Thoracic aorta (tissue), 2 donors: ENCODE measurements around the gene ISL1. TPM values are rescaled to one million over a fixed set of nuclear protein-coding genes. Genes with fewer than 3 reads are reported as not detected.

Source experiments
- ATAC-seq: fragments of 150-250 bp; one replicate; pipeline ENCODE4 v1.8.0; 2017; ENCODE audit warnings: low read depth; ENCODE audit not compliant: insufficient number of reproducible peaks, low FRiP score
- DNase-seq: peaks from one replicate; pipeline ENCODE4 v3.0.0-alpha.2; 2020; ENCODE audit warnings: low spot score
- H3K27ac ChIP-seq, 2 donors: fragments of 200-600 bp; sonication (generic); 1 replicate in 1 of 2; 2 replicates in 1 of 2; pipeline ENCODE4 v1.5.1; 2016; ENCODE audit warnings: mild to moderate bottlenecking in 2 of 2, moderate library complexity in 2 of 2
- H3K27me3 ChIP-seq: fragments of 200-600 bp; sonication (generic); replicated peaks from 2 replicates; pipeline ENCODE4 v1.6.0; 2016; ENCODE audit warnings: mild to moderate bottlenecking; ENCODE audit not compliant: insufficient read depth
- H3K36me3 ChIP-seq: fragments of 200-600 bp; sonication (generic); one replicate; pipeline ENCODE4 v1.5.1; 2016
- H3K4me1 ChIP-seq, 2 donors: fragments of 200-600 bp; sonication (generic); 1 replicate in 1 of 2; 2 replicates in 1 of 2; pipeline versions ENCODE4 v1.5.1 to v1.6.0; 2016; ENCODE audit warnings: low read depth in 2 of 2, mild to moderate bottlenecking in 1 of 2; ENCODE audit not compliant: control insufficient read depth in 1 of 2
- H3K4me3 ChIP-seq: fragments of 200-600 bp; sonication (generic); 2 replicates; pipeline ENCODE4 v1.5.1; 2016; ENCODE audit warnings: mild to moderate bottlenecking
- H3K9me3 ChIP-seq: fragments of 200-600 bp; sonication (generic); 2 replicates; pipeline ENCODE4 v1.5.1; 2016
- total RNA-seq, 2 donors: library from RNA; depleted of rRNA; stranded (reverse); fragments of >200 nt; gene quantifications; one replicate each; pipeline versions ENCODE4 v1.1.0 to v1.2.3, GENCODE V29; 2016
- TF ChIP-seq, protein P1 (sequence below): fragments of 200-600 bp; sonication (generic); IDR thresholded peaks from one replicate; pipeline ENCODE4 v1.5.1; 2019; ENCODE audit warnings: antibody characterized with exemption

Gene ISL1
- total RNA-seq, 2 donors from 2014 or later, result not detected

DNA sequence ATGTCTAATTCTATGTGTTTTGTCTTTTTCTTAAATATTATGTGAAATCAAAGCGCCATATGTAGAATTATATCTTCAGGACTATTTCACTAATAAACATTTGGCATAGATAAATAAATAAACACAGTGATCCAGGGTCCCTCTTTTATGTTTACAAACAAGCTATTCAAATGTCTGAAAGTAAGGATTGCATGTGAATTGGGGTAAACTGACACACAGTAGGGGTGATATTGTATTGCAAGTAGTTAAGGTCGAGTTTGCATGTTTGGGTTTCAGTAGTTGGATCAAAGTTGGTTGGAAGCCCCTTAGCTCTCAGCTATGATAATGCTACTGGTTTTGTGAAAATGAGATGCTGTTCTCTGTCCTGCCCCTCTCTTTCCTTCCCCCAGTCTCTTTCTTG lies 11.4 kb downstream of the ISL1 start:
- Histone ChIP-seq H3K27ac (no peak overlapping the region), H3K27me3 (peaks cover 4% of the 10 kb centered on the region), H3K4me1 (peaks cover 0 to 12% of the 10 kb centered on the region in 2 donors), H3K36me3 (no peaks in the 10 kb centered on the region), H3K9me3 (no peaks in the 10 kb centered on the region), H3K4me3 (no peak overlapping the region)
- DNase-seq, result no peak
- TF ChIP-seq, protein P1, sequence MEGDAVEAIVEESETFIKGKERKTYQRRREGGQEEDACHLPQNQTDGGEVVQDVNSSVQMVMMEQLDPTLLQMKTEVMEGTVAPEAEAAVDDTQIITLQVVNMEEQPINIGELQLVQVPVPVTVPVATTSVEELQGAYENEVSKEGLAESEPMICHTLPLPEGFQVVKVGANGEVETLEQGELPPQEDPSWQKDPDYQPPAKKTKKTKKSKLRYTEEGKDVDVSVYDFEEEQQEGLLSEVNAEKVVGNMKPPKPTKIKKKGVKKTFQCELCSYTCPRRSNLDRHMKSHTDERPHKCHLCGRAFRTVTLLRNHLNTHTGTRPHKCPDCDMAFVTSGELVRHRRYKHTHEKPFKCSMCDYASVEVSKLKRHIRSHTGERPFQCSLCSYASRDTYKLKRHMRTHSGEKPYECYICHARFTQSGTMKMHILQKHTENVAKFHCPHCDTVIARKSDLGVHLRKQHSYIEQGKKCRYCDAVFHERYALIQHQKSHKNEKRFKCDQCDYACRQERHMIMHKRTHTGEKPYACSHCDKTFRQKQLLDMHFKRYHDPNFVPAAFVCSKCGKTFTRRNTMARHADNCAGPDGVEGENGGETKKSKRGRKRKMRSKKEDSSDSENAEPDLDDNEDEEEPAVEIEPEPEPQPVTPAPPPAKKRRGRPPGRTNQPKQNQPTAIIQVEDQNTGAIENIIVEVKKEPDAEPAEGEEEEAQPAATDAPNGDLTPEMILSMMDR, result no peak
- ATAC-seq, result no peak

DNA sequence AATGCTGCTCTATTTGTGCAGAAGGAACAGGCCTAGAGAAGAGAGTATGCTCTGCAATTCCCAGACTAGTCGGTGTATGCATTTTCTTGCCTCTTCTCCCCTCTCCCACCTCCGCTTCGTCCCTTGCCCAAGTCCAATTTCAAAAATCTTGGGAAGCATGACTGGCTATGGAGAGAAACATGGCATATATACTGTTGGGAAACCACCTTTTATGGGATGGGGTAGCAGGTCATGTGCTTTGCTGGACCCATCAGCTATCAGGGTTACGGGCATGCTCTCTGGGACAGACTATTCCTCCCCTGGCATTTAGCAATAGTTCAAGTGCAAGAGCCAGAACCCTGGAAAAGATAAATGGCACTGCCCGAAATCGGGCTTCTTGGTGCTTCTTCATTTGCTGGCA lies 12.0 kb downstream of the ISL1 start:
- no peak for ATAC-seq
- TF ChIP-seq, protein P1, result no peak
- DNase-seq, result no peak
- no peak overlapping the region for H3K27ac ChIP-seq
- peaks cover 0 to 5% of the 10 kb centered on the region in 2 donors for H3K4me1 ChIP-seq
- H3K36me3 ChIP-seq, result no peaks in the 10 kb centered on the region
- H3K27me3 ChIP-seq, result peaks cover 4% of the 10 kb centered on the region
- no peaks in the 10 kb centered on the region for H3K9me3 ChIP-seq
- H3K4me3 ChIP-seq, result no peak overlapping the region

DNA sequence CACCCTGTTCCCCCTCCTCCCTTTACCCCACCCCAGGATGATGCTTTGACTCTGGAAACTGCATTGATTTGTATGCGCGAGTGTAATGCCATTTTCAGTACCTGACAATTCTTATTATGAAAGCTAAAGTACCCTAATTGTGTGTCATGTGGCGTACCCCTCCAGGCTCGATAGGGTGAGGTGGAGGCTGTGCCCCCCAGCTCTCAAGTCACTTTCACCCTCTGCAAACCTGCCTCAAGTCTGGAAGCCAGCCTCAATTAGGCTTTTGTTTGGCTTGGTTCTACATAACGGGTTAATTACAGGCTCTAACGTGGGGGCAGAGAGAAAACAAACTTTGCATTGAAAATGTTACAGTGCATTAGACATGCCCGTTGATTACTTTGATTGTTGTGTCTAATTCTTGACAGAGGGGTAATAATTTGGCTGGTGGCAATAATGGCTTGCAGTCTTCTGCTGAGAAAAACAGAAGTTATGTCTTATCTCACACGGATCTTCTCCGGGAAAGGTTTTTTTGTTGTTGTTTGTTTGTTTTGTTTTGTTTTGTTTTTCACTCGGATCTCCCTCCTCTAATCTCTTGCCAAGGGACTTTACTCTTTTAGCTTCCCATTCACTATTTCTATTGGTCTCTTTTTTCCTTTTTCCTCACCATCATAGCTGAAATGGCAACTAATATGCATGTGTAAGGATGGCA lies 12.6 kb downstream of the ISL1 start:
- H3K36me3 ChIP-seq, result no peaks in the 10 kb centered on the region
- TF ChIP-seq, protein P1, result no peak
- no peak for DNase-seq
- H3K4me1 ChIP-seq, result peaks cover 0 to 4% of the 10 kb centered on the region in 2 donors
- no peak overlapping the region for H3K4me3 ChIP-seq
- no peak for ATAC-seq
- no peaks in the 10 kb centered on the region for H3K9me3 ChIP-seq
- peaks cover 4% of the 10 kb centered on the region for H3K27me3 ChIP-seq
- no peak overlapping the region for H3K27ac ChIP-seq

DNA sequence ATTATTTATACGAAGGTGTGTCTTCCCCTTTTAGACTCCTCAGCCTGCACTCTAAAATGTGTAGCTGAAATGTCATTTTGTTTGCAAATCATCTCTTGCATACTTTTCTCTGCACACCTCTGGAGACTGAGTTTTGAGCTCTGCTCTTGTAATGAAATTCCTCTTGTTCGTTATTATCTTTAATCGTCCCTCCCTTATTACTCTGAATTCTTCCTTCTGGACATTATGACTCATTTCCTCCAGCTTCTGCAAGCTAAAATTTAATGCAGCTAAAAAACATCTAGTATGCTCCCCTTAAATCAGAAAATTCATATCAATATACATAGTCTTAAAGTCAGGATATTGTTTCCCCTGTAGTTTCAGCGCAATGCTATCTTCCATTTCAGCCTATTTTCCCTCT lies 13.5 kb downstream of the ISL1 start:
- no peak for DNase-seq
- Histone ChIP-seq H3K4me1 (peaks cover 0 to 4% of the 10 kb centered on the region in 2 donors), H3K27me3 (peaks cover 4% of the 10 kb centered on the region), H3K36me3 (no peaks in the 10 kb centered on the region), H3K4me3 (no peak overlapping the region), H3K27ac (no peak overlapping the region), H3K9me3 (no peaks in the 10 kb centered on the region)
- ATAC-seq, result no peak
- TF ChIP-seq, protein P1, result no peak

DNA sequence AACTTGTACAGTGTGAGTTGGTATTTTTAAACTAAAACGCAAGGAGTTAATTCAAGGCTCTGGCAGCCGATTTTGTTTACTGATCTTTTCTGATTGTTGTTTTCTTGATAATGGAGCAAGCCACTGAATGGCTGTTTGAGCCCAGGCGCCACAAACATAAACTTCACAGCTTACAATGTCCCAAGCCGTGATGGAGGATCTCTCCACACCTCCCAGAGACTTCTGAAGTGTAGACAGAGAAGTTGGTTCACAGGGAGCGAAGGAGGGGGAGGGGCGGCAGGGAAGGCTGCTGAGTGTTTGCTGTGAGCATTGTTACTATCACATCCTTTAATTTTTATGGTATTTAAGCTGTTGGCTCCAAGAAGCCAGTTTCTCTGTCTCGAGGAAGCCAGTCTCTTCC lies 14.7 kb downstream of the ISL1 start:
- no peak for ATAC-seq
- Histone ChIP-seq H3K27me3 (peaks cover 4% of the 10 kb centered on the region), H3K36me3 (no peaks in the 10 kb centered on the region), H3K4me1 (peaks cover 0 to 4% of the 10 kb centered on the region in 2 donors), H3K9me3 (no peaks in the 10 kb centered on the region), H3K4me3 (no peak overlapping the region), H3K27ac (no peak overlapping the region)
- TF ChIP-seq, protein P1, result no peak
- no peak for DNase-seq
